Endometrial microvascular endothelial cells (primary cell): ENCODE results near the gene TGFBR1. TPM values are rescaled to one million over a fixed set of nuclear protein-coding genes. Genes with fewer than 3 reads are reported as not detected.

ENCODE experiments used
- in situ Hi-C: cut with HindIII; loops from 2 replicates; pipeline ENCODE4 v1.10.0; 2017; ENCODE audit warnings: low sequenced_read_pairs, low pct_unique_long_range_greater_than_20kb; ENCODE audit errors: inconsistent ontology term
- total RNA-seq: library from RNA; depleted of rRNA; stranded (reverse); fragments of >200 nt; gene quantifications from one replicate; pipeline ENCODE4 v1.2.3, GENCODE V29; 2015; ENCODE audit errors: inconsistent ontology term

Gene TGFBR1
- total RNA-seq, 1 donor from 2014 or later = 10.9 TPM

- in situ Hi-C loops = no loop called here
Observed at GRCh38 chr9:99126312-99126711, 21.4 kb downstream of the TGFBR1 start.

DNA sequence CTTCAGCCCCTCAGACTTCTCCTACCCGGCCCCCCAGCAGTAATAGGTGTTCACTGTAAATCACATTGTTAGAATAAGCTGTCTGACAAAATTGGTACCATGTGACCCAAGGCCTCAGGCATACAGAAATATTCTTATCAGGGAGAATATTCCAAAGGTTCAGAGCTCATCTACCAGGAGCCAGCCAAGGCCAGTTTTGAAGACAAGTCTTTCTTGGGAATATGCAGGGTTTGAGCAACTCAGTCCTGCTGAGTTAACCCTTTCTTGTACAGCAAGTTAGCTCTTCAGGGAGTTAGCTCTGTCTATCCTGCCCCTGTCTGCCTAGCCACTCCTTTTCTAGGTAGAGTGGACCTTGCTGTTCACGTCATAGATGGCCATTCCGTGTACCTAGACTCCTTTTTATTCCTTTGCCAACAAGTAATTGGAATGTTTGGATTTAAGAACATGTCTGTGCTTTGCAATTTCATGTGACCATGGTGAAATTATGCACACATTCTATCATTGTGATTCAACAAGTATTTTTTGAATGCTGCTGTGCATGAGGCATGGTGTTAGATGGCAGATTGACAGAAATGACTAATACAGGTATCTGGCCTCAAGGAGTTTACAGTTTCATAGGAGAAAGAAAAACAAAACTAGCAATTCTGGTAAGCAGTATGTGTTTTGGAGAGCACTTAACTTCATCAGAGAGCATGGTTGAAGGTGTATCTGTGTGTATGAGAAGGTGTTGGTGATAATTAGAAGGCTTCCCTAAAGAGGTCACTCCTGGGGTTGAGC is 22.6 kb downstream of the TGFBR1 start:
- in situ Hi-C loops = no loop called here

DNA sequence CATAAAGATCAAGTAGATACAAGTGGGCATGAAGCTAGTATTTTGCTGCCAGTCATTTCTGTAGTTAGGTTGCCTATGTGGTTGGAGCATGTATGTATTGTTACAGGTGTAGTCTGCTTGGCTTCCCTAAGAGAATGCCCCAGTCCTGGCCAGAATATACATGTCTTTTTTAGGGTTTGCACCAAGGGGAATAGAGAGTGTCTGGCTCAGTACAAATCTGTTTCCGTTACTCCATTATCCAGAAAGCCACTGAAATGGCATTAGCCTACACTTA is 23.2 kb downstream of the TGFBR1 start:
- in situ Hi-C loops = no loop called here

GRCh38 chr9:99129091-99129490 is 24.2 kb downstream of the TGFBR1 start:
- in situ Hi-C loops = no loop called here

DNA sequence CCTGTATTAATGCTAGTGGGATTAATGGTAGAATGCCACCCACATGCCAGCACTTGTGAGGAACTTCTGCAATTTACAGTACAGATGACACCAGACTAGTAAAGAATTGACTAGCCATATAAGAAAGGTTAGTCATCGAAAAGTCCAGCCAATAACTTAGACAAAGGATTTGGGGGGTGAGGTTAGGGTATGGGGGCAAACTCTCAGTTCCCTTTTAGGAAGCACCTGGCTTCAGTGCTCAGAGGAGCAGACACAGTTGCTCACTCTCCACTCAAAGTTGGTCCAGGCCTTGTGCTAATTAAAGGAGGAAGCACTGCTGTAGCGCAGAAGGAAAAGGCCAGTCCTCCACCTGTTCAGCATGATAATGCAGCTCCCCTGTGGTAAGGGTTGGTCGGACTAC is 25.2 kb downstream of the TGFBR1 start:
- in situ Hi-C loops = no loop called here

- in situ Hi-C loops = no loop called here
Observed at GRCh38 chr9:99133145-99133544, 28.2 kb downstream of the TGFBR1 start.

DNA sequence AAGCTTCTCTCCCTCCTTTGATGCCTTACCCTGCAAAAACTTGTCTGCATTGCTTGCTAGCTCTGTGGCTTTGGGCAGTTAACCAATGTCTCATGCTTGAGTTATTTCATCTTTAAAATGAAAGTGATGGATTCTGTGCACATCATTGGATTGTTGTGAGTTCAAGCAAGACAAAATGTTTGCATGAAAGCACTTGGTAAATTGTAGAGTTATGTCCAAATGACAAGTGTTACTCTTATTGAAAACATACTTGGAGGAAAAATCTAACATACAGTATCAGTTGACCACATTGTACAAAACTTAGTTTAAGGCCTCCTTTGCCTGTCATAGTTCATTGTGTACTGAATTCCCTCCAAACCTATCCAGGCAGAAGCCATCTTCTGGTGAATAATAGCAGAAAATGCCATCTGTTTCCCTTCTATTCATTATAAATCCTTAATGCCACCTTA is 30.0 kb downstream of the TGFBR1 start:
- in situ Hi-C loops = no loop called here

DNA sequence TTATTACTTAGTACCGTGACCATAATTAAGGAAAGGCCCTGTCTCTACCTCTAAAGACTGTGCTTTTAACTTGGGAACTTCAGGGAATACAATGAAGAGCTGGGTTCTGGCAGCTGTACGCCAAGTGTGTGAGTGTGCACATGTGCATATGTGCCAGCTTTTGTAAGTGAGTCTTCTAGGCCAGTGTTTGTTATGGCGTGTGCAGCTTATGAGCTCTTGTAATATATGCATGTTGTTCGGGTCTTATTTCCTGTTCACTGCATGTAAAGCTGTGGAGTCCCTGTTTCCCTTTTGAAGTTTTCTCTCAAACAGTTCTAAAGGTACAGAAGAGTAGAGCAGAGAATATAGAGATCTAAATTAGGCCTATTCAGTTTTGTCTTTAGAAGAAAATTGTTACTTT is 30.5 kb downstream of the TGFBR1 start:
- in situ Hi-C loops = no loop called here

DNA sequence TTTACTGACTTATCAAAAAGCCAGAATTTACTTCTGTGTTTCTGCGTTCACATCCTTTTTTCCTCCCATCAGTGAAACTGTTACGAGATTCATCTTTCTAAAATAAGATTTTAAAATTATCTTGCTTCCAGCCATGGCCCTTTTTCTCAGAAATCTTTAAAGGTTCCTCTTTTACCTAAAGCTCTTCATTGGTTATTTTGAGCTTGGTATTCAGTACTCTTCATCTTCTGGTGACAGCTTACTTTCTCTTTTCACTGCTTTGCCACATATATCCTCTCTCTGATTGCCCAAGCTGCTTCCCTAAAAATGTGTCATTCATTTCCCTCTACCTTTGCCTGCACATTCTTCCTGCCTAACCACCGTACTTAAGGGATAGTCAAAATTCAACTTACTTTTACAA is 32.3 kb downstream of the TGFBR1 start:
- in situ Hi-C loops = no loop called here

- in situ Hi-C loops = no loop called here
Observed at GRCh38 chr9:99137891-99138290, 33.0 kb downstream of the TGFBR1 start.

DNA sequence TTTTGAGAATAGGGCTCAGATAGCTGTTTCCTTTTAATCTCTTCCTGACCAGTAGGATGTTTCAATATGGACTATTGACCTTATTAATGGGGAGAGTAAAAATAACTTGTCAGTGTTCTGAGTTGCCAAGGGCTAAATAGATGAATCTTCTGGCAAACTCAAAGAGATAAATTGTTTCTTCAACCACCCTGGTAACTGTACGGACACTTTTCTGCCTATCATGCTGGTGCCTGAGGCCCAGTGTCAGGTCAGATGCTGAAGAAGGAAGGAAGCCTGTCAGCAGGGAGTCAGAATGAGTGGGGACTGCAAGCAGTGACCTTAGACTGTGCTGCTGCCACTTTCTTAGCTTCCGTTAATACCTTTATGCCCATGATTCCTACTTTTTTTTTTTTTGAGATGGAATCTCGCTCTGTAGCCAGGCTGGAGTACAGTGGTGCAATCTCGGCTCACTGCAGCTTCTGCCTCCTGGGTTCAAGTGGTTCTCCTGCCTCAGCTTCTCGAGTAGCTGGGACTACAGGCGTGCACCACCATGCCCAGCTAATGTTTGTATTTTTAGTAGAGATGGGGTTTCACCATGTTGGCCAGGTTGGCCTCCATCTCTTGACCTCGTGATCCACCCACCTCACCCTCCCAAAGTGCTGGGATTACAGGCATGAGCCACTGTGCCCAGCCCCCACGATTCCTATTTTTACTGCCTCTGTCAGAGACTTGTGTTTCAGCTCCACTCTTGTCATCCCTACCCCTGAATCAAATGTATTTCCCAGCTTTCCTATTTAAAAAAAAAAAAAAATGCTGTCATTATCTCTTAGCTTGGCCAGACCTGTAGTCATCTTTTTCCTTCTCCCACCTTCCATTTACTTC is 33.7 kb downstream of the TGFBR1 start:
- in situ Hi-C loops = no loop called here

DNA sequence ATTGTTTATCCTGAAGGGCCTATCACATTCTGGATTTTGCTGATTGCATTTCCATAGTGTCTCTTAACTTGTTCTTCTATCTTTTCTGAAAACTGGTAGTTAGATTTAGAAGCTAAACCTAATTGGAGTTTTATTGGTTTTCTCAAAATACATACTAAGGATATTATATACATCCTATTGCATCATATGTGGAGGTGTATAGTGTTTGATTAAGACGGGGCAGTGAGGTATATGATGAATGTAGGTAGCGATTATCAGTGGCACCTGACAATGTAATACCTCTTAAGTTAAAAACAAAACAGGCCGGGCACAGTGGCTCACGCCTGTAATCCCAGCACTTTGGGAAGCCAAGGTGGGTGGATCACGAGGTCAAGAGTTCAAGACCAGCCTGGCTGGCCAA is 35.0 kb downstream of the TGFBR1 start:
- in situ Hi-C loops = no loop called here

GRCh38 chr9:99140685-99141314 is 35.9 kb downstream of the TGFBR1 start:
- in situ Hi-C loops = no loop called here

GRCh38 chr9:99141849-99142248 is 36.9 kb downstream of the TGFBR1 start:
- in situ Hi-C loops = no loop called here

DNA sequence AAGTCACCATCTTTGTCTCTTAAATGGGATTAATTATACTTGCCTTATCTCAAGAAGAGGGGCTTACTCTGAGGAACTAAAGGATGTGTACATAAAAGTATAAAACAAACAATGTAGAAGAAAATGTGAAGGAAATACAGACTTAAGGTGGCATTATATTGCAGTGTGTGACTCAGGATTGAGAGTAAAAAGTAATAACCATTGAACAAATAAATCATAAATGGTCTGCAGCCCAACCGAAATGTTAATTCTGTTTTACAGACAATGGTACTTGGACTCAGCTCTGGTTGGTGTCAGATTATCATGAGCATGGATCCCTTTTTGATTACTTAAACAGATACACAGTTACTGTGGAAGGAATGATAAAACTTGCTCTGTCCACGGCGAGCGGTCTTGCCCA is 37.4 kb downstream of the TGFBR1 start:
- in situ Hi-C loops = no loop called here

DNA sequence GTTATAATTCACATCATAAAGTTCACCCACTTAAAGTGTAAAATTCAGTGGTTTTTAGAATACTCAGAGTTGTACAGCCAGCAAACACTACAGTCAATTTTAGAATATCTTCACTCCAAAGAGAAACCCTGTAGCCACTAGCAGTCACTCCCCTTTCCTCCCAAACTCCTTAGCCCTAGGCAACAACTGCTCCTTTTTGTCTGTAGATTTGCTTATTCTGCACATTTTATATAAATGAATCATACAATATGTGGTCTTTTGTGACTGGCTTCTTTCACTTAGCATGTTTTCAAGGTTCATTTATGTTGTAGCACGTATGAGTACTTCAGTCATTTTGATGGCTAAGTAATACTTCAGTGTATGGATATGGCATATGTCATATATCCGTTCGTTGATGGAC is 38.7 kb downstream of the TGFBR1 start:
- in situ Hi-C loops = no loop called here

- in situ Hi-C loops = no loop called here
Observed at GRCh38 chr9:99144966-99145365, 40.1 kb downstream of the TGFBR1 start.

DNA sequence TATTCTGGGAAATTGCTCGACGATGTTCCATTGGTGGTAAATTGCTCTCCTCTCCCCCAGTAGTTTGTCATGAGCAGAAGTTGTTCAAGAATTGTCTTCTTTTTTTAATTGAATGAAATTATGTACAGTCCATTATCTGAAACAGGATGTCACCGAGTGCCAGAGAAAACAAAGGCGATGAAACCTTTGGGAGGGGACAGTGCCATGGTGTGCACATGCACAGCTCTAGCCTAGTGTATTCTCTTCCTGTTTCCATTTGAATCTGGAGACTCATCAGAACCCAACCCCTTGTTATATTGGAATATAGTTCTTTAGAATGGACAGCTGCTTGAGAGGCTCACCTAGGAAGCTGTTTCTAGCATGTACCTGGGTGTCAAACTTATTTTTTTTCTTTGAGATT is 41.7 kb downstream of the TGFBR1 start:
- in situ Hi-C loops = no loop called here

DNA sequence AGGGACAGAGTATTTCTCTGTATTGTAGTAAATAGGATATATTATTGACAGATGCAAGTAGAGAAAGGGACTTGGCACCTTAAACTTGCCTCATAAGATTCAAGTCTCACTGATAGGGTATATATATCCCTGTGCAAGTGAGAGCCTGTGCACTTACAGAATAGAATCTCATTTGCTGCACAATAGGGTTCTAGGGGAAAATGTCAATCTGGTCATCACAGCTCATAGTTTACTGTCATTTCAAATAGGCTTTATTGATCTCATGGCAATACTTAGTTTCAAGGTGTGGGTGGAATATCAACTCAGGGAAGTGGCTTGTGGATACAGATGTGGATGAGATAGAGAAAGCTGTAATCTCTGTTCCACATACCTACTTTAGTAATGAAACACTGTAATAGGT is 42.3 kb downstream of the TGFBR1 start:
- in situ Hi-C loops = no loop called here
